CD4-positive, alpha-beta T cell treated with Interleukin-15 for 1 hour (primary cell): ENCODE data around the gene NCOA3.
"Not testable (repeated sequence)": the region's sequence is repeated elsewhere in the genome, so short reads cannot be mapped to it uniquely, and the experiment has no call there.

Experiments
- DNase-seq: peaks from one replicate; pipeline ENCODE4 v3.0.0-alpha.2; 2020

Gene NCOA3

DNA sequence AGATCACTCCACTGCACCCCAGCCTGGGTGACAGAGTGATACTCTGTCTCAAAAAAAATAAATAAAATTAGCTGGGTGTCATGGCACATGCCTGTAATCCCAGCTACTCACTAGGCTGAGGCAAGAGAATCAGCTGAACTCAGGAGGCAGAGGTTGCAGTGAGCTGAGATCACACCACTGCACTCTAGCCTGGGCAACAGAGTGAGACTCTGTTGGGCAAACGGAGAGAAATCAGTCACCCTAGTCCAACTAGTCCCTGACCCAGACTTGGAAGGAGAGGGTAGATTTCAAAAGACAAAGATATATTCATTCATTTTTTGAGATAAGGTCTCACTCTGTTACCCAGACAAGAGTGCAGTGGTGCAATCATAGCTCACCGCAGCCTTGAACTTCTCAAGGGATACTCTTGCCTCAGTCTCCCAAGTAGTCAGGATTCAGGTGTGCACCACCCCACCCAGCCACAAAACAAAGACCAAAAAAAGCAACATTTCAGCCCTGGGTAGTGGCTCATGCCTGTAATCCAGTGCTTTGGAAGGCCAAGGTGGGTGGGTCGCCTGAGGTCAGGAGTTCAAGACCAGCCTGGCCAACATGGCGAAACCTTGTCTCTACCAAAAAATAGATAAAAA is 26.2 kb upstream of the NCOA3 start:
- DNase-seq: no peak

DNA sequence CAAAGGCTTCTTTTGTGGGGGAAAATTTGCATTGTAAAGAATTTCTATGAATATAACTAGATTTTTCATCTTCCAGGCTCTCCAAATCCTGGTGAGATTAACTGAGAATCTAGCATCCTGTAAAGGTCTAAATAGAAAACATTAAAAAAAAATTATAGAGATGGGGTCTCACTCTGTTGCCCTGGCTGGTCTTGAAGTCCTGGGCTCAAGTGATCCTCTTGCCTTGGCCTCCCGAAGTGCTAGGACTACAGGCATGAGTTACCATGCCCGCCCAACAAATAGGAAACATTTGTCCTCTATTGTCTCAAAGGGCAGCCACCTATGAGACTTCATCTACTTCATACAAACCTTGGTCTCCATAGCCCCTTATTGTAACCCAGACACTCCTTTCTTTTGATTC is 25.2 kb upstream of the NCOA3 start:
- DNase-seq: no peak

DNA sequence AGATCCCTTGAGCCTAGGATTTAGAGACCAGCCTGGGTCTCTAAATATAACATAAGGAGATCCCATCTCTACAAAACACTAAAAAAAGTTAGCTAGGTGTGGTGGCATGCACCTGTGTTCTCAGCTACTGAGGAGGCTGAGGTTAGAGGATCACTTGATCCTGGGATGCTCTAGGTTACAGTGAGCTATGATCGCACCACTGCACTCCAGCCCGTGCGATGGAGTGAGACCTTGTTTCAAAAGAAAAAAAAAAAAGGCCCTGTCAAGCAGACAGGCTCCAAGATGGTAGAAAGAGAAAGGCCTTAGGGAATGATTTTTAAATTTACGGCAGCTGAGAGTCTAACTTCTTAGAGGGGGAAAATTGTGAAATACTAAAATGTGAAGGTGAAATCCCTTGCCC is 22.6 kb upstream of the NCOA3 start:
- DNase-seq: no peak

DNA sequence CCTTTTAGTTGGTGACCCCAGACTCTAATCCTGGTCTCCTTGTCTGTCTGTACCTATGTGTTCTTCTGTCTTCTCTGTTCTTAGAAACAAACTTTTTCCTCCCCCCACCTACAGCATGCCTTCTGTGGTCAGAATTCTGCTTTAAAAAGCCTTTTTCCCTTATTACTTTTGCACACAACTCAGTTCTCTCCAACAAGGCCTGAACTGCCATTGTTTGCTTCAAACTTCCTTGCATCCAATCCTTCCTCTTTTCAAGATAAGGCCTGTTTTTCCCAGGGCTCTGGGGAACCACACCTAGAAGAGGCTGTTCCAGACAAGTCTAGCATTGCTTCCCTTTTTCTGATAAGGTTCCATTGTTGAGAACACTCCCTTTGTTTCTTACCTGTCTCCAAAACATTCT is 22.2 kb upstream of the NCOA3 start:
- no peak for DNase-seq

DNA sequence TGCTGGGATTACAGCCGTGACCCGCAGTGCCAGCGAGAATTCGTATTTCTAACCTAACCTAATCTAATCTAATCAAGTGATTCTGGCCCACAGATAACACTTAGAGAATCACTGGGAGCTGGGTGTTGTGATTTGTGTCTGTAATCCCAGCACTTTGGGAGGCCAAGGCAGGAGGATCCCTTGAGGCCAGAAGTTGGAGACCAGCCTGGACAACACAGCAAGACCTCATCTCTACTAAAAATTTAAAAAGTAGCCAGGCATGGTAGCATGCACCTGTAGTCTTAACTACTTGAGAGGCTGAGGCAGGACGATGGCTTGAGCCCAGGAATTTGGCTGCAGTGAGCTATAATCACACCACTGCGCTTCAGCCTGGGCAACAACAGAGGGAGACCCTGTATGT is 21.4 kb upstream of the NCOA3 start:
- DNase-seq: no peak

DNA sequence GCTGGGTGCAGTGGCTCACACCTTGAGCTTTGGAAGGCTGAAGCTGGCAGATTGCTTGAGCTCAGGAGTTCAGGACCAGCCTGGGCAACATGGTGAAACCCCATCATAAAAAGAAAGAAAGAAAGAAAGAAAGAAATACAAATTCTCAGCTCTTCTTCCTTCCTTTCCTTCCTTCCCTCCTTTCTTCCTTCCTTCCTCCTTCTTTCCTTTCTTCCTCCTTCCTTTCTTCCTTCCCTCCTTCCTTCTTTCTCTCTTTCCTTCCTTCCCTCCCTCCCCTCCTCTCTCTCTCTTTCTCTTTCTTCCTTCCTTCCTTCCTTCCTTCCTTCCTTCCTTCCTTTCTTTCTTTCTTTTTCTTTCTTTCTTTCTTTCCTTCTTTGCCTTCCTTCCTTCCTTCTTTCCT is 21.0 kb upstream of the NCOA3 start:
- DNase-seq: no peak

DNA sequence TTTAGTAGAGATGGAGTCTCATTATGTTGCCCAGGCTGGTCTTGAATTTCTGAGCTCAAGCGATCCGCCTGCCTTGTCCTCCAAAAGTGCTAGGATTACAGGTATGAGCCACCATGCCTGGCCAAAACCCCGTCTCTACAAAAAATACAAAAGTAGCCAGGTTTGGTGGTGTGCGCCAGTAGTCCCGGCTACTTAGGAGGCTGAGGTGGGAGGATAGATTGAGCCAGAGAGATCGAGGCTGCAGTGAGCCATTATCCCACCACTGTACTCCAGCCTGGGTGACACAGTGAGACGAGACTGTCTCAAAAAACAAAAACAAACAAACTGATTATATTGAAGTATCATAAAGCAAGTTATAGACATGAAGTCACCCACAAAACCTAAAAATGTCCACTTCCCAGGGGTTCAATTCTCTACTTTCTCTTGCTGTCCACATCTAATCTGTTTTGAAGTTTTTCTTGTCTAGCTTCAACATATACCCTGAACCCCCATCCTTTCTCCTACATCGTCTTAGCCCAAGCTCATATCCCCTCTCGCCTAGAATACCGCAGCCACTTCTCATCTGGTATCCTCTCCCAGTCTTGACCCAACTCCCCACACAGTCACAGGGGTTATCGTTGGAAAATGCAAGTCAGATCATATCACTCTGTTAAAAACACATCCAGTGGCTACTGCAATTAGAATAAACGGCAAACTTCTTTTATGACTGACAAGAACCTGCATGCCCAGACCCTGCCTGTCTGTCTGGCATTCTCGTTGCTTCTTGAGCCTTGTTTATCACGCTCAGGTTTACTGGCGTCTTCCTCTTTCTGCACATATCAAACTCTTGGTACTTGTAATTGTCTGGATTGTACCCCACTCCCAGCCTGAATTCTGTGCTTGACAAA is 20.1 kb upstream of the NCOA3 start:
- DNase-seq: no peak

DNA sequence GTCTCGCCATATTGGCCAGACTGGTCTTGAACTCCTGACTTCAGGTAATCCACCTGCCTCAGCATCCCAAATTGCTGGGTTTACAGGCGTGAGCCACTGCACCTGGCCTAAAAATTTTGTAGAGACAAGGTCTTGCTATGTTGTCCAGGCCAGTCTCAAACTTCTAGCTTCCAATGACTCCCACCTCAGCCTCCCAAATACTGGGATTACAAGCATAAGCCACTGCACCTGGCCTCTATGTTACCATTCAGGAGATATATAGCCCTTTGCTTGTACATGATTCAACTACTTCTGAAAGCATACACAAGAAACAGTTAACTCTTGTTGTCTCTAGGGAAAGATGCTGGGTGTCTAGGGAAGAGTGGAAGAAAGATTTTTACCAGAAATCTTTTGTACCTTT is 19.0 kb upstream of the NCOA3 start:
- no peak for DNase-seq

DNA sequence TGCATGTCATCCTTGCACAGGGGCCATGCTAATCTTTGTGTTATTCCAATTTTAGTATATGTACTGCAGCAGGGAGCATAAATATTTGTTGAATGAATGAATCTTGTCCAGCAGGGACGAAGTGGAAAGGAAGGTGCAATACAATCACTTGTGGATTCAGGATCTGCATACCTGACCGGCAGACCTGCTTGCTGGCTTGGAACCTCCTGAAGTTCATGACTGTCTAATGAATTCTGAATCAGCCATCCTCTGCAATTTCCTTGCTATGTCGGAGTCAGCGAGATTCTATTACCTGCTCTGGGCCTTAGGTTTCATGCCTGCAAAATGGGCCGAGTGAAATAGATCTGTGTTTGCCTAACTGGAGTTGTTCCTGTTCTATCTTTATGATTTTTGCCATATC is 17.4 kb upstream of the NCOA3 start:
- no peak for DNase-seq

DNA sequence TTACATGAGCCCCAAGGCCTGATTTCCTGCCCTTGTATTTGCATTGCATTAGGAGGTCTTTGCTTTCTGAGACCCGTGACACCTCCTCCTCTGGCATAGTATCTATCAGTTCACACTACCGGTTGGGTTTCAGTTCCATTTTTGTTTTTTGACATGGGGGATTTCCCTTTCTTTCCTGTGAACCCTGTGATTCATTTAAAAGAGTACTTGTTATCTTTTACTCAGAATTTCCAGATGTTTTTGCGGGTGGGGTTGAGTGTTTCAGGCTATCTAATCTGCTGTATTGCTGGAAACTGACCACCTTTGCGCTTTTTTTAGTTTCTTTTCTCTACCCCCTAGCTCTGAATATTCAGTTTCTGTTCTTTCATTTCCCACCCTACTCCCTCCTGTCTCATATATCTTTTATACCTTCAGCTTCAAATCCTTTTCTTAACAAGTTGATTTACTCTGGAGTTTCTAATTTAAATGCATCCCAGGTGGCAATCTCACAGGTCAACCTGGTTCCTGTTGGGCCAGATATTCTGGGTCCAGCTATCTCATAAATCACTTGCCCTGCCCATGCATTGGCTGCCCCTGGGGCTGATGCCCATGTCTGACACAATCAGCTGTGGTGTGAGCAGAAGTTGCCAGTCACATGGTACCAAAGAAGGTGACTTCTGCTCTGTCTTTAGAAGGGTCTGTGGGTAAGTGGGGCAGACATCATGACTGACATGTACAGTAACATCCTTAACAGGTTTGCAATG is 14.3 kb upstream of the NCOA3 start:
- peak; percentile 55 for DNase-seq

DNA sequence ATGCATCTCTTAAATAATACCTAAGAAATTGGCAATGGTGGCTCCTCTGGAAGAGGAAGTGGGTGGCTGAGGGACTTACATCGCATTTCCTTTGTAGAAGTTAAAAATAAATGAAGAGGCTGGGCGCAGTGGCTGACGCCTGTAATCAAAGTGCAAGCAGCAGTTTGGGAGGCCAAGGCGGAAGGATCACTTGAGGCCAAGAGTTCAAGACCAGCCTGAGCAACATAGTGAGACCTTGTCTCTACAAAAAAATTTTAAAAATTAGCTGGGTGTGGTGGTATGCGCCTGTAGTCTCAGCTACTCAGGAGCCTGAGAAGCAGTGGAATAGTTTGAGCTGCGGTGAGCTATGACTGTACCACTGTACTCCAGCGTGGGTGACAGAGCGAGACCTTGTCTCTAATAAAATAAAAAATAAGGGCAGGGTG is 12.2 kb upstream of the NCOA3 start:
- peak; percentile 82 for DNase-seq

DNA sequence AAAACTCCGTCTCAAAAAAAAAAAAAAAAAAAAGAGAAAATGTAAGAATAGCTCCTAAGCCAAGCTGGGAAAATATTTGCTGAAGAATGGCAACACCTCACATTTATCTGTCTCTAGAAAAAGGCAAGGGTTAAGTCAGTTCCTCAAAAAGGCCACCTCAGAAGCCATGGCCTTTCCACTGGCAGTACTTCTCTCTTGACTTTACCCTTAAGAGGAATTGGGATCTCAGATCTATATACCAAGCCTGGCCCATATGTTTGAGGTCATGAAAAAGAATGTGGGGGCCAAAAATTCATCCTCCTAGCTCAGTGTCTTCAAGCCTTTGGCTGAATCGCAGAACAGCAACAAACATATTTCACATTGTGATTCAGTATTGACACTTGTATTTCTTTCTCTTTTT is 10.9 kb upstream of the NCOA3 start:
- no peak for DNase-seq

DNA sequence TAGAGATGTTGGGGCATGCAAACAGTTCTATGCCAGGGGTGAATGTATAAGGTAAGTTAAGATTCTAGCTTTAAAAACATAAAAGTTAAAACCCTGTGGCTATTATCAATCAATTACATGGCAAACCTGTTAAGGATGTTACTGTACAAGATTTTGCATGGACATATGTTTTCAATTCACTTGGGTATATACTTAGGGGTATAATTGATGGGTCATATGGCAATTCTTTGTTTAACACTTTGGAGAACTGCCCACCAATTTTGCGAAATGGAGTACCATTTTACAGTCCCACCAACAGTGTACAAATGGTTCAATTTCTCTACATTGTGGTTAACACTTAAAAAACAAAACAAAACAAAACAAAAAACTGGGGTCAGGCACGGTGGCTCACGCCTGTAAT is 9.4 kb upstream of the NCOA3 start:
- no peak for DNase-seq

DNA sequence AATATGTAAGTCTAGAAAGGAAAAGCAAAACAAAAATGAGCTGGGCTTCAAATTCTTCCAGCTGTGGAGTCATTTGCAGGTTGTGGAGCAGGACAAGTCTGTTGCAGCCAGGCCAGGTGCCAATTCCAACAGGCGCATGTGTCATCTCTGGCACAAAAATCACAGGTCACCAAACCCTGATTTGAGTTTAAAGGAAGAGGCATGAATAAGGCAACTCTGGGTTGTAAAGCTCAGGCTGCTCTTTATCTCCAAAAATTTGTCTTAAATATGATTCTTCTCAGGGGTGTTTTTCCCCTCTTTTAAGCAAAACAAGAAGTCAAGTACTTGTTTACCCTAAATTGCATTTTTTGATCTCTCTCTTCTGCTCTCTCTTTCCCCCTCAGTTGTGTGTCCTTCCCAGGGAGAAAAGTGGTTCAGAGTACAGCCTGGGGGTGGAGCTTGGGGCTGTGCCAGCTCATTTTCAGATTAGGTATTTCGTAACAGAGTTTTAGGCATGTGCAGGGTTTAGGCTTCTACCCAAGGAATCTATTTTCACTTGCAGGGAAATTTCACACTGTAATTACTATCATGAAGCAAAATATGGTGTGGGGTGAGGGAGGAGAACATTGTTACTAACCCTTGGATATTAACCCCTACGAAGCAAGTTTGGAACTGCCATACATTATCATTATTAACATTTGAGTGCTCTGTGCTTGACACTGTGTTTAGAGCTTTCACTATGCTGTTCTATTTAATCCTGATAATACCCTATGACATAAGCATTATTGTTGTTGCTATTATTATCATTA is 8.3 kb upstream of the NCOA3 start:
- peak; percentile 48 for DNase-seq

DNA sequence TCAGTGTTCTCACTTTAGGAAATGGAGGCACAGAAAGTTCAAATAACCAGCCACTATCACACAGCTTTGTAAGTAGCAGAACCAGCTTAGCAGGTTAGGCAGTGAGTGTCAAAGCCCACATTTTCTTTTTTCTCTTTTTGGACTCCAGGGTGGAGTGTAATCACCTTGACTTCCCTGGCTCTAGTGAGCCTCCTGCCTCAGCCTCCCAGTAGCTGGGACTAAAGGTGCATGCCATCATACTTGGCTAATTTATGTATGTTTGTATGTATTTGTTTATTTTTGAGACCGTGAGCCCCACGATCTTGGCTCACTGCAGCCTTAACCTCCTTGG is 7.8 kb upstream of the NCOA3 start:
- DNase-seq: no peak

DNA sequence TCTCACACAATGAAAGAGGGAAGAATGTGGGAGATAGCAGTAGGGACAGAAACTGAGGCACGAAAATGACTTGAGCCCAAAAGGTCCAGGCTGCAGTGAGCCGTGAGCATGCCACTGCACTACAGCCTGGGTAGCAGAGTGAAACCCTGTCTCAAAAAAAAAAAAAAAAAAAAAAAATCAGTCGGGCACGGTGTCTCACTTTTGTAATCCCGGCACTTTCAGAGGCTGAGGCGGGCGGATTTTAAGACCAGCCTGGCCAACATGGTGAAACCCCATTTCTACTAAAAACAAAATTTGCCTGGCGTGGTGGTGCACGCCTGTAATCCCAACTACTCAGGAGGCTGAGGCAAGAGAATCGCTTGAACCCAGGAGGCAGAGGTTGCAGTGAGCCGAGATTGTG is 7.1 kb upstream of the NCOA3 start:
- DNase-seq: not testable (repeated sequence)

DNA sequence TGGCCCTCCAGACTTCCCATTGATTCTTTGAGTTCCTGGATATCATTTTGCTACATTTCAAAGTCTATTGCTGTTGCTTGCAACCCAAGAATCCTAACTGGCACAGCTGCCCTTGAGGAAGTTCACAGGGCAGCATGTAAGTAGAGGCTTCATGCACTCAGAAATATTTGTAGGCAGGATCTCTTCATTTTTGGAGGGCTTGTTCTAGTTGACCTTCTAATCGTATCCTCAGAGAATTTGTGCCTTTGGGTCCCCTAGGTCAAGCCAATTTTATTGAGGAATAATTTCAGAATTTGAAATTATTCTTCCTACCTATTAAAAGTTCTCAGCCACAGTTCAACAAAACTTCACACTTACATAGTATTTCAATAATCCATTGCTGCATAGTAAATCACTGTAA is 5.6 kb upstream of the NCOA3 start:
- no peak for DNase-seq

DNA sequence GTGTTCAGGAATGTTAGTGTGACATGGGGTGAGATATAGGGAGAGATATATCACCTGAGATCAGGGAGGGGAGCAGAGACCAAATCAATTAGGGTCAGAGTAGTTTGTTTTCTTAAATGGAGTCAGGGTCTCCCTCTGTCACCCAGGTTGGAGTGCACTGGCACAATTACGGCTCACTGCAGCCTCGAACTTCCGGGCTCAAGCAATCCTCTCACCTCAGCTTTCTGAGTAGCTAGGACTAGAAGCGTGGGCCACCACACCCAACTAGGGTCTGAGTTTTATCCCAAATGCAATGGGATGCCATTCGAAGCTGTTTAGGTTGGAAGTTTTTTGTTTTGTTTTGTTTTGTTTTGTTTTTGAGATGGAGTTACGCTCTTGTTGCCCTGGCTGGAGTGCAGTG is 3.1 kb upstream of the NCOA3 start:
- DNase-seq: no peak

DNA sequence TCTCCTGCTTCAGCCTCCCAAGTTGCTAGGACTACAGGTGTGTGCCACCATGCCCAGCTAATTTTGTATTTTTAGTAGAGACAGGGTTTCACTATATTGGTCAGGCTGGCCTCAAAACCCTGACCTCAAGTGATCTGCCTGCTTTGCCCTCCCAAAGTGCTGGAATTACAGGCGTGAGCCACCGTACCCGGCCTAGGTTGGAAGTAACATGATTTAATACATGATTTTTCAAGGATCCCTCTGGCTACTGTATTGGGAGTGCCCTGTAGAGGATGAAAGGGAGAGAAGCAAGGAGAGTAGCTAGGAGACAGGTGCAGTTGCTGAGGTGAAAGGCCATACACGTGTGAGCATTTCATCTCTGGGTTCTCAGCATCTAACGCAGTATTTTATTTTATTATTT is 2.6 kb upstream of the NCOA3 start:
- DNase-seq: no peak

DNA sequence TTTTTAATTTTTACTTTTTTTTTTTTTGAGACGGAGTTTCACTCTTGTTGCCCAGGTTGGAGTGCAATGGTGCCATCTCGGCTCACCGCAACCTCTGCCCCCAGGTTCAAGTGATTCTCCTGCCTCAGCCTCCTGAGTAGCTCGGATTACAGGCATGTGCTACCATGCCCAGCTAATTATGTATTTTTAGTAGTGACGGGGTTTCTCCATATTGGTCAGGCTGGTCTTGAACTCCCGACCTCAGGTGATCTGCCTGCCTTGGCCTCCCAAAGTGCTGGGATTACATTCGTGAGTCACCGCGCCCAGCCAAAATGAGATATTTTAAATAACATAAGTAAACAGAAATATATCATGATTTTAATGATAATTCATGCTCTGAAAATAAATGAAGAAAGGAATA is 1.6 kb upstream of the NCOA3 start:
- DNase-seq: not testable (repeated sequence)

DNA sequence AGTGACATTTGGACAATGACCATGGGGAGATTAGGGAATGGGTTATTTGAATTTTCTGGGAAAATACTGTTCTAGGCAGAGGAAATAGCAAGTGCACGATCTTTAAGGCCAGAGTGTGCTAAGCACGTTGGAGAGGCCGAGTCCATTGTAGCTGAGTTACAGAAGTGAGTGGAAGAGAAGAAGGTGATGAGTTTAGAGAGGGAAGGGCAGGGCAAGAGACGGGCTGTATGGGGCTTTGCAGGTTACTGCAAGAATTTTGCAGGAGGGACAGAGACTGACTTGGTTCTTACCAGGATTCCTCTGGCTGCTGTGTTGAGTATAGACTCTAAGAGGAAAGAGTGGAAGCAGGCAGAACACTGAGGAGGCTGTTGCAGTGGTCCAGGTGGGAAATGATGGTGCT is 1.1 kb upstream of the NCOA3 start:
- no peak for DNase-seq

DNA sequence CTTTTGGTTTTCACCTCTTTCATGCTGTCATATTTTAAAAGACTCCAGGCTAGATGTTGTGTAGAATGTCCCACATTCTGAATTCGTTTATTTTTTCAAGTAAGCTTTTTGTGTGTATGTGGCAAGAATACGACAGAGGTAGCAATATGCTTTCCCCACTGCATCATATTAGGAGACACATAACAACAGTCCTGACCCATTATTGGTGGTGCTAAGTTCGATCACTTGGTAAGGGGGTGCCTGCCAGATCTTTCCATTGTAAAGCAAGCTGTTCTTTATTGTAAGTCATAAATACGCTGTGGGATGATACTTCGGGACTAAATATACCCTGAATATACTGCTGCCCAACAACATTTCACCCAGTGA is 588 bp upstream of the NCOA3 start:
- no peak for DNase-seq
